Cardiac septum (tissue), 1 donor: ENCODE data around the gene INPP5A. TPM values are rescaled to one million over a fixed set of nuclear protein-coding genes. Genes with fewer than 3 reads are reported as not detected.

Experiments
- total RNA-seq: library from RNA; stranded (reverse); fragmentation: NEBNext Ultra II Directional; extraction: Animal tissue kit (Norgen Biotek cat#: 25700); gene quantifications from one replicate; pipeline ENCODE4 v1.2.1, GENCODE V29; 2021
- donor health status: DM: no; HTN: no; CAD: no.

The INPP5A gene
- total RNA-seq, 1 donor from 2014 or later: 121 TPM

Other genes with a start within 250 kb of the INPP5A start
- gene STK32C, start 229.8 kb upstream of the INPP5A start, total RNA-seq: 5.9 TPM
- gene LRRC27, start 205.6 kb upstream of the INPP5A start, total RNA-seq: 3.8 TPM
- 14.3 TPM for gene PWWP2B, start 140.6 kb upstream of the INPP5A start, total RNA-seq
- not detected for gene NKX6-2, start 248.4 kb downstream of the INPP5A start, total RNA-seq